CD4-positive, alpha-beta T cell (primary cell): Measurements from ENCODE around the gene CD177. TPM values are rescaled to one million over a fixed set of nuclear protein-coding genes. Genes with fewer than 3 reads are reported as not detected.
"Not testable (repeated sequence)": the region's sequence is repeated elsewhere in the genome, so short reads cannot be mapped to it uniquely, and the experiment has no call there.

ENCODE experiments used
- ATAC-seq: fragments of 200-7000 bp; cut with Tn5 transposase; one replicate; pipeline ENCODE4 v1.10.0; 2022; ENCODE audit warnings: mild to moderate bottlenecking; ENCODE audit not compliant: poor library complexity
- CTCF ChIA-PET: fragments of 350-600 bp; sonication (Branson Sonifier 250); formaldehyde crosslinking; loops from one replicate; lab custom pipeline; 2021; ENCODE audit warnings: antibody characterized with exemption, inconsistent platforms; lab: Charles Lee
- POLR2A ChIA-PET: fragments of 350-600 bp; sonication (Branson Sonifier 250); formaldehyde crosslinking; loops from one replicate; lab custom pipeline; 2021; ENCODE audit warnings: antibody characterized with exemption, inconsistent platforms; lab: Charles Lee
- DNase-seq, 14 experiments: peaks; one replicate each; pipeline ENCODE4 v3.0.0-alpha.2; 2013 to 2020; ENCODE audit warnings: mixed read lengths in 2 of 14
- H3K27ac ChIP-seq, 2 donors: one replicate each; pipeline versions ENCODE4 v1.5.1 to v1.7.0; 2013; ENCODE audit warnings: low read length in 2 of 2, low read depth in 1 of 2, mild to moderate bottlenecking in 1 of 2
- H3K27me3 ChIP-seq, 2 experiments: 1 replicate in 1 of 2; 2 replicates in 1 of 2; pipeline versions ENCODE4 v1.6.1 to v1.7.0; 2013; ENCODE audit warnings: low read length in 2 of 2, control low read depth in 1 of 2, mild to moderate bottlenecking in 1 of 2, moderate library complexity in 1 of 2; ENCODE audit not compliant: insufficient read depth in 2 of 2, control insufficient read depth in 1 of 2
- H3K36me3 ChIP-seq: one replicate; pipeline ENCODE4 v1.6.1; 2013; ENCODE audit warnings: low read length, control low read depth; ENCODE audit not compliant: insufficient read depth
- H3K4me1 ChIP-seq: one replicate; pipeline ENCODE4 v1.6.1; 2013; ENCODE audit warnings: low read length, control low read depth; ENCODE audit not compliant: insufficient read depth
- H3K4me3 ChIP-seq: one replicate; pipeline ENCODE4 v1.5.1; 2013; ENCODE audit warnings: mild to moderate bottlenecking, low read length, moderate library complexity
- H3K9me3 ChIP-seq, 2 experiments: 1 replicate in 1 of 2; 2 replicates in 1 of 2; pipeline versions ENCODE4 v1.6.1 to v1.7.0; 2013; ENCODE audit warnings: low read length in 2 of 2, mild to moderate bottlenecking in 2 of 2, control low read depth in 1 of 2, moderate library complexity in 1 of 2; ENCODE audit not compliant: control insufficient read depth in 1 of 2, insufficient read depth in 1 of 2
- H3K27ac Mint-ChIP-seq: one replicate; pipeline ENCODE4 v1.8.0; 2020; ENCODE audit warnings: mixed read lengths
- H3K27me3 Mint-ChIP-seq: one replicate; pipeline ENCODE4 v1.8.0; 2021; ENCODE audit warnings: mixed read lengths
- H3K36me3 Mint-ChIP-seq: one replicate; pipeline ENCODE4 v1.8.0; 2021; ENCODE audit warnings: low read depth, mixed read lengths
- H3K4me1 Mint-ChIP-seq: one replicate; pipeline ENCODE4 v1.8.0; 2021; ENCODE audit warnings: low read depth, mixed read lengths
- H3K4me3 Mint-ChIP-seq: one replicate; pipeline ENCODE4 v1.8.0; 2020; ENCODE audit warnings: mild to moderate bottlenecking, mixed read lengths
- H3K9me3 Mint-ChIP-seq: one replicate; pipeline ENCODE4 v1.8.0; 2020; ENCODE audit warnings: mixed read lengths
- intact Hi-C, 2 experiments: fragments of 100-400 bp; cut with DNase I in 1 of 2; cut with micrococcal nuclease in 1 of 2; formaldehyde crosslinking; loops; one replicate each; pipeline versions ENCODE4 v1.15.1 to v1.9.0; 2023 to 2025; cut with DNase I, micrococcal nuclease
- total RNA-seq, 174 experiments: library from RNA in 2 of 174; stranded (reverse) in 2 of 174; gene quantifications; one replicate each; pipeline ENCODE4 v1.2.3 and lab custom pipeline; 2021 to 2026
- TF ChIP-seq, protein P1 (sequence below): fragments of 200-600 bp; IDR thresholded peaks from one replicate; pipeline ENCODE4 v1.8.0; 2022; ENCODE audit warnings: antibody characterized with exemption, mild to moderate bottlenecking

The CD177 gene
- total RNA-seq, 2 experiments from 2014 or later, result not detected

DNA sequence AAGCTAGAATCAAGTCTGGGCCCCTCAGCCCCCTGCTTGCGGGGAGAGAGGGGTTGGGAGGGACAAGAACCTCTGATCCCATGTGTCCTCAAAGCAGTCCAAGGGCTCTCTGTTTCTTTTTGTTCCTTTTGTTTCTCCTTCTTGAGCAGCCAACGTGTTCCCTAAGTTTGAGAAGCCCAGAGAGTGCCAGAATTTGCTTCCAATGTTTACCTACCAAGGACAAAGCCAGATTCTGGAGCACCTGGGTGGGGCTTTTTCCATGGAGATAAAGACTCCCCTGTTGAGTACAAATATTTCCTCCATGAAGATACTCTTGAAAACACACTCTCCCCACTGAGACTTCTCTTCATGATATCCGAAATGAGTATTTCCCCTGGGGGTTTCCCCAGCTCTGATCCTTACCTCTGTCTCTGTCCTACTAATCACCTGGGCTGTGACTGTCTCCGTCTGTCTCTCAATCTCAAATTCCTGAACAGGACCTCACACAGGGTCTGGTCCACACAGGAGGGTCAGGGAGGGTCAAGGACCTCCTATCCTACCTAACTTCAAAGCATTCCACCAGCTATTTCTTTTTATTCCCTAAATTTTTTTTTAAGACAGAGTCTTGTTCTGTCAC lies 27.4 kb downstream of the CD177 start:
- Mint-ChIP-seq H3K36me3 (no peaks in the 10 kb centered on the region), H3K9me3 (no peaks in the 10 kb centered on the region), H3K27me3 (peaks cover 12% of the 10 kb centered on the region), H3K4me3 (no peak overlapping the region), H3K4me1 (no peaks in the 10 kb centered on the region), H3K27ac (no peak overlapping the region)
- Histone ChIP-seq H3K36me3 (no peaks in the 10 kb centered on the region), H3K9me3 (no peaks in the 10 kb centered on the region), H3K27me3 (no peaks in the 10 kb centered on the region), H3K27ac (no peak overlapping the region), H3K4me1 (no peaks in the 10 kb centered on the region), H3K4me3 (no peak overlapping the region)
- ChIA-PET POLR2A (no interaction called here), CTCF (interaction anchor here (0.6 kb wide), 1 partner anchor 1929 kb away, joined by 4 read pairs; no protein-coding TSS in a partner anchor)
- ATAC-seq (no peak), DNase-seq (no peak)
- TF ChIP-seq, protein P1, sequence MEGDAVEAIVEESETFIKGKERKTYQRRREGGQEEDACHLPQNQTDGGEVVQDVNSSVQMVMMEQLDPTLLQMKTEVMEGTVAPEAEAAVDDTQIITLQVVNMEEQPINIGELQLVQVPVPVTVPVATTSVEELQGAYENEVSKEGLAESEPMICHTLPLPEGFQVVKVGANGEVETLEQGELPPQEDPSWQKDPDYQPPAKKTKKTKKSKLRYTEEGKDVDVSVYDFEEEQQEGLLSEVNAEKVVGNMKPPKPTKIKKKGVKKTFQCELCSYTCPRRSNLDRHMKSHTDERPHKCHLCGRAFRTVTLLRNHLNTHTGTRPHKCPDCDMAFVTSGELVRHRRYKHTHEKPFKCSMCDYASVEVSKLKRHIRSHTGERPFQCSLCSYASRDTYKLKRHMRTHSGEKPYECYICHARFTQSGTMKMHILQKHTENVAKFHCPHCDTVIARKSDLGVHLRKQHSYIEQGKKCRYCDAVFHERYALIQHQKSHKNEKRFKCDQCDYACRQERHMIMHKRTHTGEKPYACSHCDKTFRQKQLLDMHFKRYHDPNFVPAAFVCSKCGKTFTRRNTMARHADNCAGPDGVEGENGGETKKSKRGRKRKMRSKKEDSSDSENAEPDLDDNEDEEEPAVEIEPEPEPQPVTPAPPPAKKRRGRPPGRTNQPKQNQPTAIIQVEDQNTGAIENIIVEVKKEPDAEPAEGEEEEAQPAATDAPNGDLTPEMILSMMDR, result no peak
- intact Hi-C loops, result no loop called here

DNA sequence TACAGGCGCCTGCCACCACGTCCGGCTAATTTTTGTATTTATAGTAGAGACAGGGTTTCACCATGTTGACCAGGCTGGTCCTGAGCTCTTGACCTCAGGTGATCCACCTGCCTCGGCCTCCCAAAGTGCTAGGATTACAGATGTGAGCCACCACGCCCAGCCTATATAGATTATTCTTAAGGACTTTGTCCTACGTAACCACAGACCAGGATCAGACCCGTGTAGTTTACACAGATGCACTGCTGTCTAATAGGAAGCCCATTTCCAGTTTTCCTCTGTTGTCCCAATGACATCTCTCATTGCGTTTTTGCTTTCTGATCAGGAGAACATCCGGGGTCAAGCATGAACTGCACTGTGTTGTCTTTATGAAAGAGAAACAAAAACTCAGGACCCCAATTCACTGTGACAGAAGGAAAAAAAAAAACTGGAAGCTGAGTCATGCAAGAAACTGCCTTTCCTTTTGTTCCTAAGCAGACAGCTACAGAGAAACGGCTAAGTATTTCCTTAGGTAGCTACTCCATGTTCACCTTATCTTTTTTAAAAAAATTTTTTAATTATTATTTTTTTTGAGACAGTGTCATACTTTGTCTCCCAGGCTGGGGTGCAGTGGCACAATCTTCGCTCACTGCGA lies 29.2 kb downstream of the CD177 start:
- intact Hi-C loops, H3K36me3 Mint-ChIP-seq, H3K27ac Mint-ChIP-seq, H3K27me3 ChIP-seq, ATAC-seq, CTCF ChIA-PET, H3K9me3 Mint-ChIP-seq, H3K4me1 Mint-ChIP-seq, POLR2A ChIA-PET, H3K4me1 ChIP-seq, H3K4me3 Mint-ChIP-seq, H3K36me3 ChIP-seq, H3K4me3 ChIP-seq, H3K27ac ChIP-seq, DNase-seq, H3K9me3 ChIP-seq: not testable (repeated sequence)
- peaks cover 12% of the 10 kb centered on the region for H3K27me3 Mint-ChIP-seq

DNA sequence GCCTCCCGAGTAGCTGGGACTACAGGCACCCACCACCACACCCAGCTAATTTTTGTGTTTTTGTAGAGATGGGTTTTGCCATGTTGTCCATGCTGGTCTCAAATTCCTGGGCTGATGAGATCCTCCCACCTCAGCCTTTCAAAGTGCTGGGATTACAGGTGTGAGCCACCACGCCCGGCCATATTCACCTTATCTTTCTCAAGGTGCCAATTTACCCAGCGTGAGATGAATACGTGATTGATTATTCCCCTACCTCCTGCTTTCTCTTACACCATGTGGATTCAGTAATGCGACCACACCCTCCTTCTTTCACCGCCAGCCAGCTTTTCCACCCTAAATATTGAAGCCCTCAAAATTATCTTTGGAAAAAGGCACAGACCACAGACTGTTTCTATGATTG lies 29.8 kb downstream of the CD177 start:
- H3K36me3 ChIP-seq, H3K4me1 ChIP-seq, CTCF ChIA-PET, H3K4me1 Mint-ChIP-seq, H3K27ac ChIP-seq, H3K9me3 ChIP-seq, ATAC-seq, POLR2A ChIA-PET, H3K9me3 Mint-ChIP-seq, H3K27me3 ChIP-seq, H3K4me3 ChIP-seq, DNase-seq, H3K36me3 Mint-ChIP-seq, intact Hi-C loops, H3K27ac Mint-ChIP-seq, H3K4me3 Mint-ChIP-seq: not testable (repeated sequence)
- peaks cover 12% of the 10 kb centered on the region for H3K27me3 Mint-ChIP-seq

DNA sequence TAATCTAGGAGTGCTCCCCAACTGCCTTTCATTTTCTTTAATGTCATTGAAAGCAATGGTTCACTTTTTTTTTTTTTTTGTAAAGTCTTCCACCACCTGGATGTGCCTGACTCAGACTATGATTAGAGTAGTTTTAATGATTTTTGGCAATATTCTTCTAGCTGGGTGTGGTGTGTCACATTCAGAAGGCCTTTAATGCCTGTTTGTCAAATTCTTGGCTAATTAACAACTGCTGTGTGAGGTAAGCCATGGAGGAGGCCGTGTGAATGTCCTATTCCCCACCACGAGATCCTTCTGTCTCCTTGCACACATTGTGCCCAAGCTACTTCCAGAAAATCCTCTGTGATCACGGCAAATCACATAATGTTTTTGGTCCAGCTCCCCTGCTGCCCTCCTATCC lies 30.3 kb downstream of the CD177 start:
- ATAC-seq, H3K9me3 ChIP-seq, H3K27ac Mint-ChIP-seq, H3K4me3 Mint-ChIP-seq, POLR2A ChIA-PET, CTCF ChIA-PET, H3K27ac ChIP-seq, H3K4me3 ChIP-seq, H3K4me1 ChIP-seq, H3K9me3 Mint-ChIP-seq, H3K36me3 ChIP-seq, H3K4me1 Mint-ChIP-seq, intact Hi-C loops, H3K27me3 ChIP-seq, H3K36me3 Mint-ChIP-seq, DNase-seq: not testable (repeated sequence)
- H3K27me3 Mint-ChIP-seq, result peaks cover 12% of the 10 kb centered on the region

DNA sequence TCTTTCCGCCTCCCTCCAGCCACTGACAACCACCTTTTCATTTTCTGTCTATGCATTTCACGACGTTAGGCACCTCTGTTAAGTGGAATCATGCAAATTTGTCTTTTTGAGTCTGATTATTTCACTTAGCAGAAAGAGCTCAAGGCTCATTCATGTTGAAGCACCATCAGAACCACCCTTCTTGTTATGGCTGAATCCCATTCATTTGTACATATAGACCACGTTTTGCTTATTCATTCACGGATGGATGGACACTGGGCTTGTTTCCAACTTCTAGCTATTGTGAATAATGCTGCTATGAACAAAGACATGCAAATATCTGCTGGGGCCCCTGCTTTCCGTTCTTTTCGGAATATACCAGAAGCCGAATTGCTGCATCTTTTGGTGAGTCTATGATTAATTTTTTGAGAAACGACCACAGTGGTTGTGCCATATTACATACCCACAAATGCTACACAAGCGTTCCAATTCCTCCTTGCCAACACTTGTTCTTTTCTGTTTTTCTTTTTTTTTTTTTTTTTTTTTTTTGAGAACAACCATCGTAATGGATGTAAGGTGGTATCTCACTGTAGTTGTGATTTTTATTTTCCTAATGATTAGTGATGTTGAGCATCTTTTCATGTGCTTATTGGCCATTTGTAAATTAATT lies 37.5 kb downstream of the CD177 start:
- H3K4me3 Mint-ChIP-seq, DNase-seq, H3K36me3 ChIP-seq, H3K27ac ChIP-seq, CTCF ChIA-PET, H3K27ac Mint-ChIP-seq, H3K9me3 ChIP-seq, H3K36me3 Mint-ChIP-seq, H3K4me3 ChIP-seq, H3K4me1 ChIP-seq, H3K9me3 Mint-ChIP-seq, intact Hi-C loops, H3K4me1 Mint-ChIP-seq, H3K27me3 ChIP-seq, POLR2A ChIA-PET, ATAC-seq: not testable (repeated sequence)
- H3K27me3 Mint-ChIP-seq, result peaks cover 22% of the 10 kb centered on the region

DNA sequence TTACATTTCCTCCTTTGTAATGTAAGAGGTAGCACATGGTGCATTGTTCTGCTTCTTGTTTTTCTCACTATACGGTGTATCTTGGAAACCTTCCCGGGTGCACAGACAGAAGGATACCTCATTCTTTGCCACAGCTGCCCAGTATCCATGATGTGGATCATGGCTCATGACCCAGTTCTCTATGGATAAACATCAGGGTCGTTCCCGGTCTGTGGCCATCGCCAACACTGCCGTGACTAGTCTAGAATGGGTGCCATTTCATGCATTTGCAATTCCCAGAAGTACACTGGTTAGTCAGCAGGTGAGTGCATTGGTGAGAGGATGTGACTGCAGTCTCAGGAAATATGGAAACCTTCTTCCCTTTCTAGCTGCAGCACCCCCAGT lies 38.1 kb downstream of the CD177 start:
- POLR2A ChIA-PET, CTCF ChIA-PET, H3K36me3 Mint-ChIP-seq, H3K9me3 ChIP-seq, H3K4me1 ChIP-seq, H3K4me3 ChIP-seq, ATAC-seq, intact Hi-C loops, H3K4me1 Mint-ChIP-seq, H3K4me3 Mint-ChIP-seq, H3K36me3 ChIP-seq, H3K27me3 ChIP-seq, H3K27ac ChIP-seq, H3K27ac Mint-ChIP-seq, H3K9me3 Mint-ChIP-seq, DNase-seq: not testable (repeated sequence)
- H3K27me3 Mint-ChIP-seq, result peaks cover 26% of the 10 kb centered on the region
